Kidney (tissue), 14 donors: ENCODE results near the gene CFAP74. TPM values are rescaled to one million over a fixed set of nuclear protein-coding genes. Genes with fewer than 3 reads are reported as not detected.
A peak's percentile ranks its signal among the peaks of the same experiment; 100 is the strongest.

Source experiments
- DNase-seq, 5 donors: peaks; one replicate each; pipeline ENCODE4 v3.0.0-alpha.2; 2013 to 2020
- FAIRE-seq: peaks from 2 replicates; lab custom pipeline; 2012; peaks lifted over from hg19 to GRCh38; lab: Jason Lieb, UNC
- H3K27ac ChIP-seq, 2 donors: one replicate each; pipeline ENCODE4 v1.7.0; 2013; ENCODE audit warnings: low read depth in 2 of 2, low read length in 2 of 2, inconsistent platforms in 1 of 2
- H3K27me3 ChIP-seq: one replicate; pipeline ENCODE4 v1.7.1; 2013; ENCODE audit warnings: low read length, inconsistent platforms; ENCODE audit not compliant: control insufficient read depth, insufficient read depth
- H3K36me3 ChIP-seq, 3 donors: one replicate each; pipeline versions ENCODE4 v1.7.0 to v1.7.1; 2013; ENCODE audit warnings: low read length in 3 of 3, control low read depth in 1 of 3, inconsistent platforms in 1 of 3; ENCODE audit not compliant: insufficient read depth in 3 of 3, control insufficient read depth in 2 of 3
- H3K4me1 ChIP-seq, 3 donors: one replicate each; pipeline versions ENCODE4 v1.7.0 to v1.7.1; 2013; ENCODE audit warnings: low read length in 3 of 3, inconsistent platforms in 1 of 3, low read depth in 1 of 3; ENCODE audit not compliant: control insufficient read depth in 2 of 3, insufficient read depth in 2 of 3
- H3K4me3 ChIP-seq, 3 donors: one replicate each; pipeline versions ENCODE4 v1.7.0 to v1.8.1; 2013; ENCODE audit warnings: low read length in 3 of 3, control low read depth in 1 of 3, inconsistent platforms in 1 of 3
- H3K9ac ChIP-seq, 3 donors: one replicate each; pipeline versions ENCODE4 v1.7.0 to v1.7.1; 2013; ENCODE audit warnings: low read length in 3 of 3, control low read depth in 1 of 3, inconsistent platforms in 1 of 3
- H3K9me3 ChIP-seq, 3 donors: one replicate each; pipeline versions ENCODE4 v1.7.0 to v1.7.1; 2013; ENCODE audit warnings: low read length in 3 of 3, control low read depth in 1 of 3, inconsistent platforms in 1 of 3; ENCODE audit not compliant: control insufficient read depth in 2 of 3, insufficient read depth in 1 of 3
- intact Hi-C: fragments of 100-400 bp; cut with DNase I; formaldehyde crosslinking; loops from one replicate; pipeline ENCODE4 v1.11.1; 2022
- polyA plus RNA-seq: library from polyadenylated mRNA; stranded (reverse); fragments of 350-450 nt; fragmentation: Illumina TruSeq; extraction: RNeasy Lipid Tissue Mini Kit (QIAGEN cat#74804); gene quantifications from one replicate; pipeline ENCODE4 v1.2.3, GENCODE V29; 2014; ENCODE audit warnings: low read depth, low replicate concordance; ENCODE audit not compliant: insufficient read depth
- total RNA-seq: library from RNA; stranded (reverse); fragmentation: NEBNext Ultra II Directional; extraction: Animal tissue kit (Norgen Biotek cat#: 25700); gene quantifications from one replicate; pipeline ENCODE4 v1.2.1, GENCODE V29; 2021
- TF ChIP-seq, protein P1 (sequence below): IDR thresholded peaks from 3 replicates; pipeline ENCODE4 v1.5.1; 2012; ENCODE audit warnings: mild to moderate bottlenecking, moderate library complexity, borderline replicate concordance; ENCODE audit not compliant: insufficient read depth; ENCODE audit errors: extremely low read depth
- donor health status: control.
- donor health status: control.
- donor health status: control.
- donor health status: control.
- donor health status: control.
- donor health status: DM: yes; HTN: yes; CAD: no.
- donor health status: Normal renal cell carcinoma (clear cell type).

Gene CFAP74
- total and polyA plus RNA-seq, 2 donors from 2014 or later: not detected

DNA sequence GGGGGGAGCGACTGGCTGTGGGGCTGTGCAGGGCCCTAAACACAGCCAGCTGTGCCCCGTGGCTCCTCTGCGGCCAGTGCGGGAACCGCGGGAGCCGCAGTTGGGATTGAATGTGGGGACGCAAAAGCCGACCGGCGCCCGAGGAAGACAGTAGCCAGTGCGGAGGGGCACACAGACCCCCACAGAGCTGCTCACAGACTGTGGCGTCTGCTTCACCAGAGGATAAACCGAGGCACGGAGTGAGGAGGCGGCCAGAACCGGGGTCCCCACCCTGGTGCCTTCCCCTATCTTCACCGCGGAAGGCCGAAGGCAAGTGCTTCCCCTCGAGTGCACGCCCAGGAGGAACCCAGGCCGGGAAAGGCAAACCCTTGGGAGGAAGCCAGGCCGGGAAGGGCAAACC, 75.8 kb downstream of the CFAP74 start:
- Histone ChIP-seq H3K27me3 (no peaks in the 10 kb centered on the region), H3K9ac (no peak overlapping the region), H3K36me3 (no peaks in the 10 kb centered on the region), H3K27ac (no peak overlapping the region), H3K4me1 (no peaks in the 10 kb centered on the region), H3K9me3 (no peaks in the 10 kb centered on the region), H3K4me3 (no peak overlapping the region)
- FAIRE-seq (no peak), DNase-seq (peak in 2 of 5 donors; percentile 29 to 56)
- TF ChIP-seq, protein P1, sequence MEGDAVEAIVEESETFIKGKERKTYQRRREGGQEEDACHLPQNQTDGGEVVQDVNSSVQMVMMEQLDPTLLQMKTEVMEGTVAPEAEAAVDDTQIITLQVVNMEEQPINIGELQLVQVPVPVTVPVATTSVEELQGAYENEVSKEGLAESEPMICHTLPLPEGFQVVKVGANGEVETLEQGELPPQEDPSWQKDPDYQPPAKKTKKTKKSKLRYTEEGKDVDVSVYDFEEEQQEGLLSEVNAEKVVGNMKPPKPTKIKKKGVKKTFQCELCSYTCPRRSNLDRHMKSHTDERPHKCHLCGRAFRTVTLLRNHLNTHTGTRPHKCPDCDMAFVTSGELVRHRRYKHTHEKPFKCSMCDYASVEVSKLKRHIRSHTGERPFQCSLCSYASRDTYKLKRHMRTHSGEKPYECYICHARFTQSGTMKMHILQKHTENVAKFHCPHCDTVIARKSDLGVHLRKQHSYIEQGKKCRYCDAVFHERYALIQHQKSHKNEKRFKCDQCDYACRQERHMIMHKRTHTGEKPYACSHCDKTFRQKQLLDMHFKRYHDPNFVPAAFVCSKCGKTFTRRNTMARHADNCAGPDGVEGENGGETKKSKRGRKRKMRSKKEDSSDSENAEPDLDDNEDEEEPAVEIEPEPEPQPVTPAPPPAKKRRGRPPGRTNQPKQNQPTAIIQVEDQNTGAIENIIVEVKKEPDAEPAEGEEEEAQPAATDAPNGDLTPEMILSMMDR: no peak
- intact Hi-C loops: no loop called here

DNA sequence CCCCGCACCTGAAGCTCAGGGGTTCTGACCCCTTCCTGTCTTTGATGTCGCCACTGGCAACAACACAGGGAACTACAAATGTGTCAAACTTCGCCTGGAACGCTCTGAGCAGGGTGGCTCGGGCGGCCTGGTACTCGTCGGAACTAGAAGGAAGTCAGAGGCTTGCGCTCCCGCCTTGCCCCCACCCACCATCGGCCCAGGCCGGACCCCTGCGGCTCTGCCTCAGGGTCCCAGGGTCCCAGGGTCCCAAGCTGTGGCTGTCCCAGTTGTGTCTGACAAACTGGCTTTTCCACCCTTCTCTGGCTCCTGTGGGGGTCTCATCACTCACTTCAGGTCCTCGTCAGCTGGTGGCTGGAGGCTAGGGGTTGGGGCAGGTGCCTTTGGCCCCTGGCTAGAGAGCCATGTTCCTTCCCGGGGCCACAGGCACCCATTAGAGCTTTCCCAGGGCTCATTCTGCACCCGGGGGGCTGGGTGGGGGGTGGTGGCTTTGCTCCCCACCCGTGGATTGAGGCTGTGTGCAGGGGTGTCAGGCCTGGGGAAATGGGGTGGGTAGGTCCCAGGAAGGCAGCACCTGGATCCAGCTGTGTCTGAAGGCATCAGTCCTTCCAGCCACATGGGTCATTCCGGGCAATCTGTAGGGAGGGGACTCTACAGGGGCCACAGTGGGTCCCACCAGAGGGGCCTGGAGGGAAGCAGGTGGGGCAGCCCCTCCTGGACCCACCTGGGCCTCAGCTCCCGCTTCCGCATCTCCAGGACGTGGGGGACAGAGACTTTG, 76.5 kb downstream of the CFAP74 start:
- TF ChIP-seq, protein P1: no peak
- H3K4me3 ChIP-seq: no peak overlapping the region
- H3K27me3 ChIP-seq: no peaks in the 10 kb centered on the region
- no peaks in the 10 kb centered on the region for H3K36me3 ChIP-seq
- H3K4me1 ChIP-seq: no peaks in the 10 kb centered on the region
- intact Hi-C loops: no loop called here
- no peak overlapping the region for H3K27ac ChIP-seq
- FAIRE-seq (no peak), DNase-seq (peak in 1 of 5 donors; percentile 30)
- H3K9me3 ChIP-seq: no peaks in the 10 kb centered on the region
- H3K9ac ChIP-seq: no peak overlapping the region

DNA sequence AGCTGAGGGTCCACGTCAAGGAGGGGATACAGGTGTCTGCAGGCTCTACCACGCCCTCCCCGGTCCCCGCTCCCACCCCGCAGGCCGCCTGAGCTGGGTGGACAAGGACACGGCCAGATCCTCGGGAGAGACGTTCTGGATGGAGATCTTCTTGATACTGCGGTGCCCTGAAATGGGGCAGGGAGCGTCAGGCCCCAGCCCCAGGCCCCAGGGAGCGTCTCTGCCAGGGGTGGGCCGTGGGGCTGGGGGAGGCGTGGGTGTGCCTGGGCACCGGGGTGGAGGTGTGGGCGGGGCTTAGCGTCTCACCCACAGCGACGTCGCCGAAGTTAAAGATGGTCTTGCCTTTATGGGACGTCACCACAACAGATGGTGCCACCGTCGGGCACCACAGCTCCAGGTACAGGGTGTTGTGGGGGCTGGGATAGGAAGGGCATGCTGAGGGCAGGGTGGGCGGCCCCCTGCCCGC, 77.2 kb downstream of the CFAP74 start:
- no peaks in the 10 kb centered on the region for H3K36me3 ChIP-seq
- no peak overlapping the region for H3K27ac ChIP-seq
- intact Hi-C loops: no loop called here
- no peaks in the 10 kb centered on the region for H3K27me3 ChIP-seq
- no peaks in the 10 kb centered on the region for H3K4me1 ChIP-seq
- H3K4me3 ChIP-seq: no peak overlapping the region
- H3K9ac ChIP-seq: no peak overlapping the region
- no peaks in the 10 kb centered on the region for H3K9me3 ChIP-seq
- TF ChIP-seq, protein P1: no peak
- DNase-seq: peak in 2 of 5 donors; percentile 42 to 64
- FAIRE-seq: no peak
